DOHH2 (cell line): ENCODE measurements around the gene TMEM144.

Source experiments
- H3F3A ChIP-seq: fragments of 200-600 bp; sonication (generic), shearing (Covaris generic); 2 replicates; pipeline ENCODE4 v1.6.0; 2016; ENCODE audit warnings: antibody characterized with exemption, mild to moderate bottlenecking; ENCODE audit not compliant: control insufficient read depth, insufficient read depth
- H3K27ac ChIP-seq: fragments of 200-600 bp; sonication (generic); 2 replicates; pipeline ENCODE4 v1.5.1; 2014; ENCODE audit warnings: low read depth, mild to moderate bottlenecking, low read length, moderate library complexity
- H3K27me3 ChIP-seq: fragments of 200-600 bp; sonication (generic); 2 replicates; pipeline ENCODE4 v1.6.1; 2014; ENCODE audit warnings: mild to moderate bottlenecking, low read length, mixed read lengths; ENCODE audit not compliant: control insufficient read depth
- H3K36me3 ChIP-seq: fragments of 200-600 bp; sonication (generic); 2 replicates; pipeline ENCODE4 v1.6.1; 2014; ENCODE audit warnings: mild to moderate bottlenecking, low read length, moderate library complexity, mixed read lengths; ENCODE audit not compliant: control insufficient read depth
- H3K4me1 ChIP-seq: fragments of 200-600 bp; sonication (generic); 2 replicates; pipeline ENCODE4 v1.6.1; 2014; ENCODE audit warnings: mild to moderate bottlenecking, low read length, mixed read lengths; ENCODE audit not compliant: control insufficient read depth
- H3K4me2 ChIP-seq: fragments of 200-600 bp; sonication (generic); 2 replicates; pipeline ENCODE4 v1.6.0; 2014; ENCODE audit warnings: mild to moderate bottlenecking, low read length, moderate library complexity
- H3K4me3 ChIP-seq: fragments of 200-600 bp; sonication (generic); 2 replicates; pipeline ENCODE4 v1.5.1; 2014; ENCODE audit warnings: mild to moderate bottlenecking, low read length, mixed read lengths
- H3K79me2 ChIP-seq: fragments of 200-600 bp; sonication (generic); 2 replicates; pipeline ENCODE4 v1.6.1; 2014; ENCODE audit warnings: mild to moderate bottlenecking, low read length, mixed read lengths; ENCODE audit not compliant: control insufficient read depth
- H3K9me2 ChIP-seq: fragments of 200-600 bp; sonication (generic); replicated peaks from 2 replicates; pipeline ENCODE4 v1.6.1; 2014; ENCODE audit warnings: mild to moderate bottlenecking, low read length, mixed read lengths; ENCODE audit not compliant: control insufficient read depth
- H3K9me3 ChIP-seq: fragments of 200-600 bp; sonication (generic); 2 replicates; pipeline ENCODE4 v1.6.1; 2014; ENCODE audit warnings: antibody characterized with exemption, low read length, mixed read lengths; ENCODE audit not compliant: control insufficient read depth, insufficient read depth
- H4K20me1 ChIP-seq: fragments of 200-600 bp; sonication (generic); 2 replicates; pipeline ENCODE4 v1.6.0; 2014; ENCODE audit warnings: low read depth, mild to moderate bottlenecking, antibody characterized with exemption, low read length, moderate library complexity; ENCODE audit not compliant: control insufficient read depth, insufficient read depth
- CTCF ChIP-seq: fragments of 200-600 bp; sonication (generic); IDR thresholded peaks from one replicate; pipeline ENCODE4 v1.5.1; 2014; ENCODE audit warnings: antibody characterized with exemption, mild to moderate bottlenecking, low read depth, low read length; ENCODE audit not compliant: poor library complexity, severe bottlenecking
- EZH2phosphoT487 ChIP-seq: fragments of 200-600 bp; sonication (generic); IDR thresholded peaks from 2 replicates; pipeline ENCODE4 v1.6.1; 2017; ENCODE audit warnings: borderline replicate concordance, mild to moderate bottlenecking, antibody characterized with exemption, low read length, moderate library complexity, mixed read lengths

The TMEM144 gene

GRCh38 chr4:158200214-158200613 is 10.1 kb upstream of the TMEM144 start:
- no peaks in the 10 kb centered on the region for H3K4me1 ChIP-seq
- no peaks in the 10 kb centered on the region for H3K9me3 ChIP-seq
- H3K4me3 ChIP-seq, result no peak overlapping the region
- H3F3A ChIP-seq, result no peaks in the 10 kb centered on the region
- H4K20me1 ChIP-seq, result no peaks in the 10 kb centered on the region
- H3K9me2 ChIP-seq, result no peaks in the 10 kb centered on the region
- TF ChIP-seq CTCF (no peak), EZH2phosphoT487 (no peak)
- H3K27ac ChIP-seq, result no peak overlapping the region
- H3K79me2 ChIP-seq, result no peaks in the 10 kb centered on the region
- H3K4me2 ChIP-seq, result no peak overlapping the region
- H3K36me3 ChIP-seq, result no peaks in the 10 kb centered on the region
- no peaks in the 10 kb centered on the region for H3K27me3 ChIP-seq

- TF ChIP-seq CTCF (no peak), EZH2phosphoT487 (no peak)
Observed at GRCh38 chr4:158201322-158201721, 9.0 kb upstream of the TMEM144 start.

GRCh38 chr4:158201876-158202275 is 8.4 kb upstream of the TMEM144 start:
- TF ChIP-seq CTCF, result no peak
- TF ChIP-seq EZH2phosphoT487, result no peak
- no peaks in the 10 kb centered on the region for H4K20me1 ChIP-seq
- H3F3A ChIP-seq, result no peaks in the 10 kb centered on the region
- no peaks in the 10 kb centered on the region for H3K9me3 ChIP-seq
- no peaks in the 10 kb centered on the region for H3K9me2 ChIP-seq
- H3K27ac ChIP-seq, result no peak overlapping the region
- no peaks in the 10 kb centered on the region for H3K4me1 ChIP-seq
- H3K36me3 ChIP-seq, result no peaks in the 10 kb centered on the region
- H3K79me2 ChIP-seq, result no peaks in the 10 kb centered on the region
- H3K4me2 ChIP-seq, result no peak overlapping the region
- no peak overlapping the region for H3K4me3 ChIP-seq
- no peaks in the 10 kb centered on the region for H3K27me3 ChIP-seq

More at GRCh38 chr4:158201322-158201721, 9.0 kb upstream of the TMEM144 start:
- H3K79me2 ChIP-seq, result no peaks in the 10 kb centered on the region
- H3K4me3 ChIP-seq, result no peak overlapping the region
- H3K9me2 ChIP-seq, result no peaks in the 10 kb centered on the region
- no peaks in the 10 kb centered on the region for H3K27me3 ChIP-seq
- no peak overlapping the region for H3K27ac ChIP-seq
- no peaks in the 10 kb centered on the region for H3K9me3 ChIP-seq
- H3K4me2 ChIP-seq, result no peak overlapping the region
- H3K36me3 ChIP-seq, result no peaks in the 10 kb centered on the region
- H4K20me1 ChIP-seq, result no peaks in the 10 kb centered on the region
- no peaks in the 10 kb centered on the region for H3K4me1 ChIP-seq
- H3F3A ChIP-seq, result no peaks in the 10 kb centered on the region

GRCh38 chr4:158202481-158202880 is 7.8 kb upstream of the TMEM144 start:
- Histone ChIP-seq H3K4me2 (no peak overlapping the region), H3K4me1 (no peaks in the 10 kb centered on the region), H3K4me3 (no peak overlapping the region), H3K27ac (no peak overlapping the region), H4K20me1 (no peaks in the 10 kb centered on the region), H3K9me2 (no peaks in the 10 kb centered on the region), H3K36me3 (no peaks in the 10 kb centered on the region), H3F3A (no peaks in the 10 kb centered on the region), H3K9me3 (no peaks in the 10 kb centered on the region), H3K27me3 (no peaks in the 10 kb centered on the region), H3K79me2 (no peaks in the 10 kb centered on the region)
- TF ChIP-seq EZH2phosphoT487 (no peak), CTCF (no peak)
